Measurements from ENCODE around the gene LCN12. TPM values are rescaled to one million over a fixed set of nuclear protein-coding genes. Genes with fewer than 3 reads are reported as not detected.
A peak's percentile ranks its signal among the peaks of the same experiment; 100 is the strongest.

Gene LCN12
- total RNA-seq, 1 experiment from 2014 or later = not detected

- DNase-seq (ENCODE audit: low spot score) = no peak
Measured at GRCh38 chr9:136926749-136927148, 25.3 kb upstream of the LCN12 start.

GRCh38 chr9:136927343-136928271 is 24.5 kb upstream of the LCN12 start:
- DNase-seq (ENCODE audit: low spot score) = no peak

DNA sequence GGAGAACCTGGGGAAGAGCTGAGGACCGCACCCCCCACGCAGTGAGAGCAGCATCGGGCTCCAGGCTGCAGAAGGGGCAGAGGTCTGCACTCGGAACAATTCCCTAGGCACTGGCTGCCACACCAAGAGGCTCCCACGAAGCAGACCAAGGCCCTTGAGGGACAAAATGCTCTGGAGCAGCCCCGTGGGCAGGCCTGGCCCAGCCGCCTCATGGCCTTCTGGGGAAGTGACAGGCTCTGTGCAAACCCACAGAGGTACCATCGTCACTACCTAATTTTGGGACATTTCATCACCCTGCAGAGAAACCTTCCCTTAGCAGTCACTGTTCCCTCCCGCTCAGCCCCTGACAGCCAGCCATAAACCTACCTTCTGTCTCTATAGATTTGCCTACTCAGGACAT is 23.5 kb upstream of the LCN12 start:
- no peak for DNase-seq (ENCODE audit: low spot score)

DNA sequence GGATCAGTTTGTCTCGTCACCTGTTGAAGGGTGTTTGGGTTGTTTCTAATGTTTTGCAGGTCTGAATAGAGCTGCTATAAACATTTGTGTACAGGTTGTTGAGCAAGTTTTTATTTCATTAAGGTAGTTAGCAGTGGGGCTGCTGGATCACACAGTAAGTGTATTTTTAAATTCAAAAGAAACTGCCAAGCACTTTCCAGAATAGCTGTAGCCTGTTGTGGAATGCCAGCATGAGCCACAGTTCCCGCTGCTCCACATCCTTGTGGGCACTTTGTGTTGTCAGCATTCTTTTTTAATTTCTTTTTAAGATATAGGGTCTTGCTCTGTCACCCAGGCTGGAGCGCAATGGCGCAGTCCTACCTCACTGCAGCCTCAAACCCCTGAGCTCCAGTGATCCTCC is 22.1 kb upstream of the LCN12 start:
- DNase-seq (ENCODE audit: low spot score) = no peak

- DNase-seq (ENCODE audit: low spot score) = no peak
Measured at GRCh38 chr9:136931611-136932130, 20.4 kb upstream of the LCN12 start.

GRCh38 chr9:136934277-136934676 is 17.8 kb upstream of the LCN12 start:
- no peak for DNase-seq (ENCODE audit: low spot score)

GRCh38 chr9:136935651-136936050 is 16.4 kb upstream of the LCN12 start:
- DNase-seq (ENCODE audit: low spot score) = no peak

GRCh38 chr9:136936645-136937170 is 15.4 kb upstream of the LCN12 start:
- DNase-seq (ENCODE audit: low spot score) = no peak

DNA sequence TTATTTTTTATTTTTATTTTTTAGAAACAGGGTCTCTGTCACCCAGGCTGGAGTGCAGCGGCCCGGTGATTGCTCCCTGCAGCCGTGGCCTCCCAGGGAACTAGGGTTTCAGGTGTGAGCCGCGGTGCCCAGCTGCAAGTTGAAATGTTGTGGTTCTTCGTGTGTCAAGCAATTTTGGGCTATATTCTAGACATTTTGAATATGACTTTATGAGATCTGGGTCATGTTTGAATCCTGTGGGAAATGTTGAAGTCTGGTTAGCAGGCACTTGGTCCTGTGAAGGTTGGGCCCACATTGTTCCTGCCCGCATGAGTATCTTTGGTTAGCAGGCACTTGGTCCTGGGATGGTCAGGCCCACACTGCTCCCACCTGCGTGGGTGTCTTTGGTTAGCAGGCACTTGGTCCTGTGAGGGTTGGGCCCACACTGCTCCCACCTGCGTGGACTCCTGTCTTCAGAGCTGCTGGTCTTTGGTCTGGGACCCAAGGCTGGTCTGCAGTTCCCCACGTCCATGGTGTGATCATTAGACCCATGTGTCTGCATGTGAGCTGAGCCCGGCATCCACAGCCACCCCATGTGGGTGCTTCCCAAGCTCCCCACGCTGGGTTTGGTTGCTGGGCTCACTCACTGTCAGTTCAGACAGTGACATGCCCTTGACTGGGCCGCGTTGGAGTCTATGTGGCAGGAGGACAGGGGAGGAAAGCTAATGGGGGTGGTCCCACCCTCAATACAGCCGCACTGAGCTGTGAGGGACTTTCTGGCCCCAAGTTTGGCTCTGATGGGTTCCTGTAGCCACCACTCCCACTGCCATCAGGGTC is 14.7 kb upstream of the LCN12 start:
- DNase-seq (ENCODE audit: low spot score) = no peak

GRCh38 chr9:136939431-136939995 is 12.6 kb upstream of the LCN12 start:
- DNase-seq (ENCODE audit: low spot score) = no peak

DNA sequence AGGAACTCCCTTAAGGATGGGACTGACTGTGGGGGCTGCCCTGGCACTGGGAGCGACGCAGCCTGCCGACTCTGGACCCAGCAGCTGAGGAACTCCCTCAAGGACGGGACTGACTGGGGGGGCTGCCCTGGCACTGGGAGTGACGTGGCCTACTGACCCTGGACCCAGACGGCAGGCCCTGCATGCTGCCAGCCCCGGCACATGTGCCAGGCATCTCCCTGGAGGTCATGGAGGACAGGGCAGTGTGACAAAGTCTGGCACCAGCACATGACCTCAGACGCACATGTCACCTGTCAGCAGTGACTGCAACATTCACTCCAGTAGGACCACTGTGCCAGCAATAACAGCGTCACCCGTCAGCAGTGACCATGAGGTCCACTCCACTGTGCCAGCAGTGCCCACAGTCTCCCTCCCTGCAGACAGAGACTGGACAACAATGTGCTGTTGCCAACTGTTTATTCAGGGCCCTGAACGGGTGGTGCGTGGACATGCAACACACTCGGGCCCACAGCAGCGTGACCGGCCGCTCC is 12.0 kb upstream of the LCN12 start:
- DNase-seq (ENCODE audit: low spot score) = no peak

DNA sequence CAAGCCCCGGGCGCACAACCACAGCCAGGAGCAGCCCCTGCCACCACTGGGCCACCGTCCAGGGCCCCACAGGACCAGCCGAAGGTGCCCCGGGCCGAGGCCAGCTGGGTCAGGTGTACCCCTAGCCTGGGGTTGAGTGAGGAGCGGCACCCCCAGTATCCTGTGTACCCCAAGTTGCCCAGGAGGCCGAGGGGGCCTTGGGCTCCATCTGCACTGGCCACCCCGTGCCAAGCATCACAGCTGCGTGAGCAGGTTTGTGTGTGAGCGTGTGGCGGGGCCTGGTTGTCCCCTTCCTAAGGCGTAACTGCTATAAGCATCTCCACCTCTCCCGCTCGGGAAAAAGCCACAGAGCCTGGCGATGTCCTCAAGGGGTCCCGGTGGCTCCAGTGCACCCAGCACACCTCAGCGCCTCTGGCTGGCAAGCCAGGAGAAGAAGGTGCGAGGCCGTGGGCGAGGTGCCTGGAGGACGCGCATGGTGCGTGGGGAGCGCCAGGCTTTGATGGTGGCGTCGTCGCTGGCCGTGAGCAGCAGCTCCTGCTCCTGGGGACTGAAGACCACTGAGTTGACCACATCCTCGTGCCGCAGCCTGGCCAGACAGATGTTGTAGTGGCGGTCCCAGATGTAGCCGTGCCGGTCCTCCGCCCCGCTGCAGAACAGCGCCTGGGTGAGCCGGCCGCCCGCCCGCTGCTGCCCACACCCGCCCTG is 11.4 kb upstream of the LCN12 start:
- DNase-seq (ENCODE audit: low spot score) = no peak

DNA sequence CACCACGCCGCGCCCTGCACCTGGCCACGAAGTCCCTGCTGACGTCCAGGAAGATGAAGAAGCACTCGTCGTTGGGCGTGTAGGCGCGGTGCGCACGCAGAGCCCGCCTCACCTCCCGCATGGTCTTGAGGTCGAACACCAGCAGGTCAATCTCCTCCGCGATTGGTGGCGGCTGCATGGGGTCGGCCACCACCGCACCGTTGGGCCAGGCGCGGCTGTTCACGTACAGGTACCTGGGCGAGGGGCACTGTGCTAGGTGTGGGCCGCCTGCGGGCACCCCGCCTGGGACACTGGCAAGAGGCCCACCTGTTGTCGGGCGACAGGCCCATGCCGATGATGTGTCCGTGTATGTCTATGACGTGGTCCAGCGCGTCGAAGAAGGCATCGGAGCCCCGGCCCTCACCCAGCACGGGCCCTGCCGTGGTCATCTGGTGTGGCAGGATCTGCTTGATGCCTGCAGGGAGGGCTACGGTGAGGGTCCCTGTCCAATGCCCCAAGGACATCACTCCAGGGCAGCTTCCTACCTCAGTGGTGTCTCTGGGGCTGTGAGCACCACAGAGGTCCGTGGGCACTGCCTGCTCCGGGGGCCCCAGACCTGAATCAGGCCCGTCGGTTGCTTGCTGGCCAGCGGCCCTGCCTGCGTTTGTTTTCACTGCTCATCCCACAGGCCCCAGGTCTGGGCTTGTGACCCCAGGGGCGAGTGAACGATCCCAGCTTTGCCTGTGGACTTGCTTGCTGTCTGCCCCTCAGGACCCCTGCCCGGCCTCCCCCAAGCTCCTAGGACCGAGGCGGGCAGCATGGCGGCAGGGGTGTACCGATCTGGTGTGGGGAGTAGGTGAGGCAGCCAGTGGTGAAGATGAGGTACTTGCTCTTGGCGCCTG is 10.6 kb upstream of the LCN12 start:
- DNase-seq (ENCODE audit: low spot score) = no peak

GRCh38 chr9:136942112-136942880 is 9.8 kb upstream of the LCN12 start:
- DNase-seq (ENCODE audit: low spot score) = no peak

DNA sequence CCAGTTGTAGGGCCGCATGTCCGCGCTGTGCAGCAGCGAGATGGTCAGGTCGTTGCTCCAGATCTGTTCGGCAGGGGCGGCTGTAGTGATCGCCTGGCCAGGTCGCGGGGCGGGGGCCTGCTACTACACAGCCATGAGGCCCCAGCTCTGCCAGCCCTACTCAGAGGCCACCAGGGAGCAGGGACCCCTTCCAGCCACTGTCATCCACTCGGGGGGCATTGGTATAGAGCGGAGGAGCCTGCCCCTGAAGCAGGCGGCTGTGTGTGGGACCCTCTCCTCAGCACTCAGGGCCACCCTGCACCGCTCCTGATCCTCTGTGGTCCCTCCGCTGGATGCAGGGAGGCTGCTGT is 9.2 kb upstream of the LCN12 start:
- no peak for DNase-seq (ENCODE audit: low spot score)

DNA sequence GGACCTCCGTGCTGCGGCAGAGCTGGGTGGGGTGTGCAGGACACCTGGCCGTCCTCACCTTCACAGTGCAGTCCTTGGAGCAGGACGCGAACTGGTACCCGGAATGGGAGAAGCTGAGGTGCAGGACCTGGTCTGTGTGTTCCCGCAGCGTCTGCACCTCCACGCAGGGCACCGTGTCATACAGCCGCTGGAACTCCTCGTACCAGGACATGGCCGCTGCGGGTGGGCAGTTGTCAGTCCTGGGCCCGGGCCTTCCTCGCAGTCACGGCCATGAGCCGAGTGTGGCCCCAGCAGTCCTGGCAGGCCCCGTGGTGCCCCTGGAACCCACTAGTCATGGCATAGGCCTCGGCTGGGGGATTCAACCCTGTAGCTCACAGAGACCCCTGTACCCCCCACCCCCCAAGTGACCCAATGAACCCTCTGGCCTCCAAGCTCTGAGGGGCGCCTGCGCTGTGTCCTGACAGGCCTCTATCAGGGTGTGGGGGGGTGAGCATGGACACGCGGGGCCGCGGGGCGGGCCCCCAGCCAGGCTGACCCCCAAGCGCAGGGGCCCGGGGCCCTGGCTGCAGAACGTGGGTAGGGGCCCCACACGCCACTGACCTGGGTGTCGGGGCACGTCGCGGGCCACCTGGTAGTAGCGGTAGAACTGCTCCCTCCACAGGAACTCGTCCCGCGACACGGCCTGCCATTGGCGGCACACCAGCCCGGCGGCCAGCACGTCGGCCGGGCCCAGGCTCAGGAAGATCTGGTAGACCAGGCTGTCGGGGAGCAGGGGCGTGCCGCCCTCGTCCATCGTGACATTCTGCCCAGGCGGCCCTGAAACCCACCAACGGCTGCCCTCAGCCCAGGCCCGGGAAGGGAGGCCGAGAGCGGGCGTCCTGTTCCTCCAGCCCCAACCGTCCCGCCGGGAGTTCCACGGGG is 8.5 kb upstream of the LCN12 start:
- DNase-seq (ENCODE audit: low spot score) = no peak

DNA sequence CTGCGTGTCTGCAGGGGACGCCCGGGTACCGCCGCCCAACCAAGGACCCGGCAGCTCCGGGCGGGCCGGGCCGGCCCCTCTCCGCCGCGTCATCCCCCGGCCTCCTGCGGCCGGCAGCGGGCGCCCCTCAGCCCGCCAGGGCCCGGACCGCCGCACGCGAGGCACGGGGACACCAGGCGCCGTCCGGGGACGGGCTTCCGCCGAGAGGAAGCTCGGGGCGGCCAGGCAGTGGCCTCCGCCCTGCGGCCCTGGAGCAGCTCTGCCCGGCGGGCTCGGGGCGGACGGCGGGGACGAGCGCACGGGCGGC is 7.9 kb upstream of the LCN12 start:
- no peak for DNase-seq (ENCODE audit: low spot score)

DNA sequence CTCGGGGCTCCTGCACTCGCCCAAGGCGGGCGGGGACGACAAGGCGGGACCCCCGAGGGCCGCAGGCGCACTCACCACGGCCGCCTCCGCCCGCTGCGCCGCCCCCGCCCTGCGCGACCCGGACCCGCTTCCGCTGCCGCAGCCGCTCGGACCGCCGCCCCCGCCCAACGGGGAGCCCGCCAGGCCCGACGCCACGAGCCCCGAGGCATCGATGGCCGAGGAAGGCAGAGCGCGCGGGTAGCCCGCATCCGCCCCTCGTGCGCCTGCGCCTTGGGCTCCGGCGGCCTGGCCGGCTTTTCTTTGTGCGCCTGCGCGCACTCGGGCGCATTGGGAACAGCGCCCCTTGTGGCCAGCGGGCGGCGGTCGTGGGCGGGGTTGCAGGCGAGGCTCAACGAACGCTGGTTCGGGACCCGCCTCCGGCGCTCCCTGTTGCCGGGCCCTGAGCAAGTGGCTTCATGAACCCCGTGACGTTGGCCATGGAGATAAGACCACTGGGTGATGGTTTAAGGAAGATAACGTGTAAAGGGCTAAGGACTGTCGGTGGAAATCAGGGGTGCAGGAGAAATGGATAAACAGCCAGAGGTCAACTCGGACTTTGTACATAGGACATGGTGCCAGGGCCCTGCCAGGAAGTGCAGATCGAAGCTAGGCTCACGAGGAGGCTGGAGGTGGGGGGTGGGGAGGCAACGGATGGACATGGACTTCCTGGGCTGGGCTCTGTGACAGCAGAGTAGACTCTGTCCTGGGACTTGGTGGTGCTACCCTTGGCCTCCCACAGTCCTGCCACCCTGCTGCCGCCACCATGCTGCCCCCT is 7.3 kb upstream of the LCN12 start, which contains the start of the genes C8G and FBXW5:
Gene C8G (plus strand): TSS at position 725 of the 814 bp plus-strand sequence. CDS start 78 bp downstream, at position 803.
Gene FBXW5 (minus strand): TSS at position 220 of the 814 bp plus-strand sequence. CDS start 655 bp downstream, outside the sequence.
- DNase-seq (ENCODE audit: low spot score) = peak; percentile 87
